Ecto neural progenitor cell (in vitro differentiated cells): ENCODE data around the gene MYOM1.
"Not testable (repeated sequence)": the region's sequence is repeated elsewhere in the genome, so short reads cannot be mapped to it uniquely, and the experiment has no call there.

Experiments
- DNase-seq: peaks from one replicate; pipeline ENCODE4 v3.0.0-alpha.2; 2018; ENCODE audit warnings: low spot score

Gene MYOM1

DNA sequence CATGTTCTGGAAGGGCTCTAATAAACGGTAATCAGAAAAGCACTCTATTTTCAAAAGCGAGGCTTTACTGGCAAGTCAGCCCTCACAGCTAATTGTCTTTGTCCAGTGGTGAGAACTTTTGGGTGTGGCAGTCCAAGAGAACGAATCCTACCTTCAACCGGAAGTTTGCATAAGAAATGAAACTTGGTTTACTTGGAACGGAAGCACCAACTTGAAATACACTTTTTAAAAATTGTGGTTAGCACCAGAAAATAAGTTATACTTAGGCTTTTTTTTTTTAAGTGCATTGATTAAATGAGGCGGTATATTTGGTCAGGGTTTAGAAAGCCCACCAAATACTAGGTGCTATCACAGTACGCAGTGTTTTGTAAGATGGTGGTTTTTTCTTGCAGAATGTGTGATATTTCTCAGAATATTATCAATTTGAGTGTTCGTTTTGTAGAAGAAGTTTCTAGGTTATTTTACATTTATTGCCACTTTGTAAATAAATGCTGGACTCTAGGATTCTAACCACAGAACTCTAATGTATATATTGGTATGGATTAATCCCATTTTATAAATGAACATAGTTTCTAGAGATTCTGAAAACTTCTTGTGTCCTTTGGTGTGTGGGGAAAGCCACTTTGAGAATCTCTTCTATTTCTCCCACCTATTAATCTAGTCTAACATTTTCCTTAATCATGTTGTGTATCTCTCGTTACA, 29.0 kb upstream of the MYOM1 start:
- no peak for DNase-seq

DNA sequence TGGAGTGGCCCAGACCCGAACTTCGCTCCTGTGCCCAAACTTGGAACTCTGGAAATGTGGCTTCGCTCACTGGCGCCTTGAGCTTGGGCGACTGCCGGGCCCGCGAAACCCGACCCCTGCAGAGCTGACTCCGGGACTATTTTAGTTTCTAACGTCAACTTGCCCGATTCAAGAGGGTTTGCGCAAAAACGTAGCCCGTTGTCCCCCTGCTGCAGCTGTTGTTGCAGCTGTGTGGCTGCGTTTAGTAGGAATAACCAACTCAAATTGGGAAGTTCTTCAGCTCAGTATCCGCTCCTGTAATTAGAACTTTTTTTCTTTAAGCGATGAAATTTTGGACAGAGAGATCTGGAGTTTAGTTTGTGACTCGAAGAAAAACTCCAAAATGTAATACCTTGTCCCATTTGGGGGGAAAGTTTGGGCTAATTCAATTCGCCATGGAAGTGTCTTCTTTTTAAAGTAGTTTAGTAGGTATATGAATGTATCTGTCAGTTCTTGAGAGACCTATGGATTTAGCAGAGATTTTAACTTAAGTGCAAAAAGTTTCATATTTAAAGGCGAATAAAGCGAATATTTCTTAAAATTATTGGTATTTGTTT, 28.4 kb upstream of the MYOM1 start:
- no peak for DNase-seq

DNA sequence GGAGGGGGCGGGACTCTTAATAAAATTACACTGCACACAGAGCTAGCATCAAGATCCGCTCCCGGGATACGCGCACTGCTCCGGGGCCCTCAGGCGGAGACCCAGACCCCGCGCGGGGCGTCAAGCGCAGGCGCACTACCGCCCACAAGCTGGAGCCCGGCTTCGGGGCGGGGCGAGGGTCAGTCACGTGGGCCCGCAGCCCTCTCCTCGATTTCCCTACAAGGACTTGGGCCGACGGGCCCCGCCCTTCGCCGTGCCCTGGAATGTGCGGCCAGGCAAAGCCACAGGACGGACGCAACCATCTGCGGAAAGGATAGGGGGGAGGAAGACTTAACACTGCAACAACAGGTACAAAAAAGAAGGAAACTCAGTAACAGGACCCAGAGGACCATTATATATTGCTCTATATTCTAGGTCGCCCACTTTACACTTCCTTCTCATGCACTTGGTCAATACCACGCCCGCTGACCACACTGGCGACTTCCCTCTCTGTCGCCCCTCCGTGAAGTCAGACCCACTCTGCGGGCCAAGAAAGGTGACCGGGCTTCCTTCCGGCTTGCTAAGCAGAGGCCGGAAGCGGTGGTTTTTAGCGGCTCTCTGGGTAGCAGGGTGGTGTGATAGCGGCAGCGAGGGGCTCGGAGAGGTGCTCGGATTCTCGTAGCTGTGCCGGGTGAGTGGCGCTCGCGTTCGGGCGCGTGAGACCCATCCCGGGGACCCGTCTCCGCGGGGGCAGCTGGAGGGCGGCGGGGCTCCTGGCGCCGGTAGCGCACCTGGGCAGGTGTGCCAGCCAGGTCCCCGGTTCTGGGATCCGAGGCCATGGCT, 27.7 kb upstream of the MYOM1 start, which contains the start of gene MYL12A:
Gene MYL12A (plus strand): TSS at position 562 of the 822 bp plus-strand sequence. CDS start 5,447 bp downstream, outside the sequence.
- DNase-seq, result peak; percentile 98

GRCh38 chr18:3246635-3247239, 27.0 kb upstream of the MYOM1 start:
- peak; percentile 50 for DNase-seq

GRCh38 chr18:3245853-3246634, 26.3 kb upstream of the MYOM1 start:
- peak; percentile 89 for DNase-seq

- no peak for DNase-seq
Observed at GRCh38 chr18:3245185-3245564, 25.4 kb upstream of the MYOM1 start.

GRCh38 chr18:3238742-3239141, 19.0 kb upstream of the MYOM1 start:
- no peak for DNase-seq

- no peak for DNase-seq
Observed at GRCh38 chr18:3236470-3236869, 16.7 kb upstream of the MYOM1 start.

- DNase-seq, result no peak
Observed at GRCh38 chr18:3235846-3236245, 16.1 kb upstream of the MYOM1 start.

GRCh38 chr18:3234457-3234856, 14.7 kb upstream of the MYOM1 start:
- no peak for DNase-seq

- DNase-seq, result no peak
Observed at GRCh38 chr18:3233433-3234168, 13.8 kb upstream of the MYOM1 start.

DNA sequence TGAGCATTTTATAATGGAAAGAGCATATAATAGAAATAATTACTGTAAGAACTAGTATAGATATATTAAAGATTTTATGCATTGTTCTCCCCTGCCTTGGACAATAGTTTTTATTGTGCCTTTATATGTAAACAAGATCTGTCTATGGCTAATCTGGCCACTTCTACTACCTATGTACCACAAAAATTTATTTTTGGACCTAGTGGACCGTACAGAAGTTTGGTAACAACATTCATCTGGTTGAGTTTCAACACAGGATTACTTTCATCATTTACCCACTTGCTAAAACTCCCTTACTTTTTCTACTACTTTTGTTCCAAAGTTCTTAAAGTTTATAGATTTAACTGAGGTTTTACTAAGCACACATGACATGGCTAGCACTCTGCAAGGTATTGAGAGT, 13.2 kb upstream of the MYOM1 start:
- DNase-seq, result no peak

GRCh38 chr18:3230401-3231334, 10.9 kb upstream of the MYOM1 start:
- no peak for DNase-seq

DNA sequence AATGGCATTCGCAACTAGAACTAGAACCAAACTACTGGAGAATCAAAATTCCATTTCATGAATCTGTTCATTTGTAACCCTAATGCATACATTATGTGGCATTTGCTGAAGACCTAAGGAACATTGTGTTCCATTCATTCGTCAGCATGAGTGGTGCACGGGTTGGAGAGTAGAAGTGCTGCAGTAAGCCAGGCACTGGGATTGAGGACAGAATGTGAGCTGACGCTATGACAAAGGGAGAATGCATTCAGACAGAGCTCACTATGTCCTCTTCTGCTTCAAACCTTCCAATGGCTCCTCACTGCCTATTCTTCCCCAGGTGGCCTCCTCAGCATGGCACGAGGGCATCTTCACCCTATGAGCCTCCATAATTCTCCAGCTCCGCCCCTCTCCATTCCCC, 6.3 kb upstream of the MYOM1 start:
- no peak for DNase-seq

- no peak for DNase-seq
Observed at GRCh38 chr18:3225588-3225987, 5.8 kb upstream of the MYOM1 start.

- no peak for DNase-seq
Observed at GRCh38 chr18:3224223-3224622, 4.5 kb upstream of the MYOM1 start.

- DNase-seq, result no peak
Observed at GRCh38 chr18:3223356-3223755, 3.6 kb upstream of the MYOM1 start.

GRCh38 chr18:3221496-3221895, 1.7 kb upstream of the MYOM1 start:
- DNase-seq, result no peak

DNA sequence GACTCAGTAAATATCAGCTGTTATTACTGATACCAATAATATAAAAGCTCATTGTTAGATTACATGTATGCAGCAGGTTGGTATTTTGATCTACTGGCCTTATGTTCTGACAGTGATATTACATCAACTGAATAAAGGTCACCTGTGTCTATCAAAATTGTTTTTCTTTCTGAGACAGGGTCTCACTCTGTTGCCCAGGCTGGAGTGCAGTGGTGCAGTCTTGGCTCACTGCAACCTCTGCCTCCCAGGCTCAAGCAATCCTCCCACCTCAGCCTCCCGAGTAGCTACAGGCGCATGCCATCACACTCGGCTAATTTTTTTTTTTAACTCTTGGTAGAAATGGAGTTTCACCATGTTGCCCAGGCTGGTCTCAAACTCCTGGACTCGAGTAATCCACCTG, 1.1 kb upstream of the MYOM1 start:
- not testable (repeated sequence) for DNase-seq

DNA sequence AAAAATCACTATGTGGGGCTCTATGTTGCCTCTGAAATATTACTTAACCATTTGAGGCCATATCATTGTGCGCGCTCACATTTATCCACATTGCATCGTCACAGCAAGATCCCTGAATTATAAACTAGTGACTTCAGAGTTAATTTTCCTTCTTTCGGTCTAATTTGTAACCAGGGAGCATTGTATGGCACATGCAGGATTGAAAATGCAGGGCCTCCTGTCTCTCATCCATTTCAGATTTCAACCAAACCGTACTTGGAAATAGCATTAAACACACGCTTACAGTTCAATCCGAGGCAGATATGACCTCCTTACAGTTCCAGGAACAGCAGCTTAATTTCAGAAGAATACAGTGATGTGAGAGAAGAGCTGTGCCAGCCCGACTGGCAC, 532 bp downstream of the MYOM1 start:
- no peak for DNase-seq
